CD4-positive, alpha-beta T cell treated with Interferon gamma for 1 hour (primary cell): Measurements from ENCODE around the gene LRRC2.
"Not testable (repeated sequence)": the region's sequence is repeated elsewhere in the genome, so short reads cannot be mapped to it uniquely, and the experiment has no call there.

ENCODE experiments used
- DNase-seq: peaks from one replicate; pipeline ENCODE4 v3.0.0-alpha.2; 2020

Gene LRRC2

GRCh38 chr3:46580675-46581074 is 14.6 kb upstream of the LRRC2 start:
- no peak for DNase-seq

GRCh38 chr3:46579756-46580286 is 13.7 kb upstream of the LRRC2 start:
- DNase-seq = no peak

- no peak for DNase-seq
Observed at GRCh38 chr3:46578973-46579755, 13.1 kb upstream of the LRRC2 start.

- DNase-seq = not testable (repeated sequence)
Observed at GRCh38 chr3:46577580-46578249, 11.6 kb upstream of the LRRC2 start.

- no peak for DNase-seq
Observed at GRCh38 chr3:46576879-46577278, 10.8 kb upstream of the LRRC2 start.

- no peak for DNase-seq
Observed at GRCh38 chr3:46576386-46576785, 10.3 kb upstream of the LRRC2 start.

GRCh38 chr3:46575577-46576222 is 9.6 kb upstream of the LRRC2 start:
- no peak for DNase-seq

- DNase-seq = no peak
Observed at GRCh38 chr3:46574881-46575576, 8.9 kb upstream of the LRRC2 start.

- DNase-seq = no peak
Observed at GRCh38 chr3:46574243-46574646, 8.1 kb upstream of the LRRC2 start.

GRCh38 chr3:46573701-46574100 is 7.6 kb upstream of the LRRC2 start:
- DNase-seq = no peak

- no peak for DNase-seq
Observed at GRCh38 chr3:46571684-46572083, 5.6 kb upstream of the LRRC2 start.

GRCh38 chr3:46565607-46566039 is 479 bp downstream of the LRRC2 start:
- DNase-seq = no peak

GRCh38 chr3:46565077-46565476 is 1.0 kb downstream of the LRRC2 start:
- no peak for DNase-seq

- DNase-seq = no peak
Observed at GRCh38 chr3:46564190-46565021, 1.7 kb downstream of the LRRC2 start.

GRCh38 chr3:46561951-46562350 is 4.2 kb downstream of the LRRC2 start:
- no peak for DNase-seq

- DNase-seq = no peak
Observed at GRCh38 chr3:46561511-46561910, 4.6 kb downstream of the LRRC2 start.

GRCh38 chr3:46559091-46559704 is 6.9 kb downstream of the LRRC2 start:
- no peak for DNase-seq

GRCh38 chr3:46558184-46559043 is 7.7 kb downstream of the LRRC2 start:
- DNase-seq = peak; percentile 84

- no peak for DNase-seq
Observed at GRCh38 chr3:46557814-46558183, 8.3 kb downstream of the LRRC2 start.

- no peak for DNase-seq
Observed at GRCh38 chr3:46553154-46553553, 12.9 kb downstream of the LRRC2 start.

- no peak for DNase-seq
Observed at GRCh38 chr3:46552538-46552937, 13.6 kb downstream of the LRRC2 start.
